ENCODE results near the gene RNF144B.
A peak's percentile ranks its signal among the peaks of the same experiment; 100 is the strongest.

- no peak for TF ChIP-seq FOSL2 (IDR thresholded peaks at IDR 0.05)
- no peak for TF ChIP-seq FOSL2 (CRISPR knock-in tag; IDR thresholded peaks at IDR 0.05)
- TF ChIP-seq MAFK (IDR thresholded peaks at IDR 0.05; ENCODE audit: partially characterized antibody) = no peak
- peak; percentile 93 to 96 for TF ChIP-seq RAD21 (conservative IDR thresholded peaks at IDR 0.05 in 1 of 2, IDR thresholded peaks at IDR 0.05 in 1 of 2)
- TF ChIP-seq CBX8 (IDR thresholded peaks at IDR 0.05) = no peak
- TF ChIP-seq CTCF (IDR thresholded peaks at IDR 0.05) = peak; percentile 92
- no peak for TF ChIP-seq EP300 (IDR thresholded peaks at IDR 0.05)
- TF ChIP-seq MAX (IDR thresholded peaks at IDR 0.05) = peak; percentile 18; the same call in 1 of the 2 replicates
- TF ChIP-seq MAZ (IDR thresholded peaks at IDR 0.05; ENCODE audit: borderline replicate concordance, low read depth, low read length) = no peak
- no peak for TF ChIP-seq POLR2A (IDR thresholded peaks at IDR 0.05; ENCODE audit: low read length)
- no peak for TF ChIP-seq NR3C1 (IDR thresholded peaks at IDR 0.05)
- no peak for TF ChIP-seq ESRRA (IDR thresholded peaks at IDR 0.05; ENCODE audit: borderline replicate concordance, low read length)
- no peak for TF ChIP-seq REST (IDR thresholded peaks at IDR 0.05)
These were observed 116.6 kb downstream of the RNF144B start for GRCh38 chr6:18503593-18504231.
